Measurements from ENCODE around the gene C6orf120. TPM values are rescaled to one million over a fixed set of nuclear protein-coding genes. Genes with fewer than 3 reads are reported as not detected.

Gene C6orf120
- total RNA-seq, result 10 to 100 TPM; 16.5 to 23.6 (median 20.0) TPM
- 10 to 100 TPM in 2 of 3 donors, 1 to 10 TPM in 1; 9.2 to 42.1 (median 18.7) TPM for polyA plus RNA-seq
- long read RNA-seq, donor 1, transcript C6orf120-201 (1 exons, 2,667 nt), result major isoform, 41 of 41 reads
- long read RNA-seq, donor 1, partial matches to known transcripts, result 0 of 41 reads
- long read RNA-seq, donor 1, other reads (novel, unspliced or antisense), result 0 of 41 reads
- long read RNA-seq, donor 2, transcript C6orf120-201 (1 exons, 2,667 nt), result major isoform, 87 of 92 reads
- long read RNA-seq, donor 2, partial matches to known transcripts, result 0 of 92 reads
- long read RNA-seq, donor 2, other reads (novel, unspliced or antisense), result 5 of 92 reads

DNA sequence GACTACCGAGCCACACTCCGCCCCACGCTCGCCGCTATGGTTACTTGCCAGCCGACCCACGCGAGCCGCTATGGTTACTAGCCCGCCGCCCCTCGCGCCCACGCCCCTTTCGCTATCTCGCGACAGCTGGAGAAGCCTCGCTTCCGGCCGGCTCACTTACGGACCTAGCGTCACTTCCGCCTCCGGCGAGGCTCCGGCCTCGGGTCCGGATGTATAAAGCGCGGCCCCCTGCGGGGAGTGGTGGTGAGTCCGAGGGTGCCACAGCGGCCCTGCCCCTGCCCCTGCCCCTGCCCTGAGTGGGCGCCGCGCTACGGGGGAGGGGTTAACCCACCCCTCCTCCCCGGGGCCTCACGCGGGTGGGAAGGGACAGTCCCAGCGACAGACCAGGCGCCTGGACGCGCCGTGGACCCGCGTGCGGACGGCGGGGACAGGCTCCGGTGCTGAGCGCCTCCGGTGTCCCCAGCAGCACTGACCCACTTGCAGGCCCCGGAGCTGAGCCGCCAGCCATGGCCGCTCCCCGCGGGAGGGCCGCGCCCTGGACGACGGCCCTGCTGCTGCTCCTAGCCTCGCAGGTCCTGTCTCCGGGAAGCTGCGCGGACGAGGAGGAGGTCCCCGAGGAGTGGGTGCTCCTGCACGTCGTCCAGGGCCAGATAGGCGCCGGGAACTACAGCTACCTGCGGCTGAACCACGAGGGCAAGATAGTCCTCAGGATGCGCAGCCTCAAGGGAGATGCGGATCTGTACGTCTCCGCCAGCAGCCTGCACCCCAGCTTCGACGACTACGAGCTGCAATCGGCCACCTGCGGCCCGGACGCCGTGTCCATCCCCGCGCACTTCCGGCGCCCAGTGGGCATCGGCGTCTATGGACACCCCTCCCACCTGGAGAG, at the start of gene C6orf120, which contains the start of gene WDR27:
Gene C6orf120 (plus strand): TSS at position 173 of the 886 bp plus-strand sequence. CDS start 334 bp downstream, at position 507.
Gene WDR27 (minus strand): TSS at position 76 of the 886 bp plus-strand sequence. CDS start 13,024 bp downstream, outside the sequence.
- Histone ChIP-seq H3K27me3 (ENCODE audit: insufficient read depth in 3 of 3, low read length in 2 of 3) (no peaks in the 10 kb centered on the region), H3K36me3 (ENCODE audit: insufficient read depth in 1 of 2, low read depth in 1 of 2) (peaks cover 3 to 29% of the 10 kb centered on the region in 2 donors), H3K4me3 (peak within 1 kb of the TSS; percentile 90), H3K27ac (peak within 1 kb of the TSS; percentile 99), H3K4me1 (peaks cover 37% of the 10 kb centered on the region), H3K9me3 (no peaks in the 10 kb centered on the region)
- DNase-seq (peak; percentile 98 to 99), ATAC-seq (peak; percentile 96 to 97 (median 96))
- WGBS, 3 donors, result 0 to 1% (median 0%) methylated on average over 57 to 92 of the region's 92 CpGs
- TF ChIP-seq, protein P1, sequence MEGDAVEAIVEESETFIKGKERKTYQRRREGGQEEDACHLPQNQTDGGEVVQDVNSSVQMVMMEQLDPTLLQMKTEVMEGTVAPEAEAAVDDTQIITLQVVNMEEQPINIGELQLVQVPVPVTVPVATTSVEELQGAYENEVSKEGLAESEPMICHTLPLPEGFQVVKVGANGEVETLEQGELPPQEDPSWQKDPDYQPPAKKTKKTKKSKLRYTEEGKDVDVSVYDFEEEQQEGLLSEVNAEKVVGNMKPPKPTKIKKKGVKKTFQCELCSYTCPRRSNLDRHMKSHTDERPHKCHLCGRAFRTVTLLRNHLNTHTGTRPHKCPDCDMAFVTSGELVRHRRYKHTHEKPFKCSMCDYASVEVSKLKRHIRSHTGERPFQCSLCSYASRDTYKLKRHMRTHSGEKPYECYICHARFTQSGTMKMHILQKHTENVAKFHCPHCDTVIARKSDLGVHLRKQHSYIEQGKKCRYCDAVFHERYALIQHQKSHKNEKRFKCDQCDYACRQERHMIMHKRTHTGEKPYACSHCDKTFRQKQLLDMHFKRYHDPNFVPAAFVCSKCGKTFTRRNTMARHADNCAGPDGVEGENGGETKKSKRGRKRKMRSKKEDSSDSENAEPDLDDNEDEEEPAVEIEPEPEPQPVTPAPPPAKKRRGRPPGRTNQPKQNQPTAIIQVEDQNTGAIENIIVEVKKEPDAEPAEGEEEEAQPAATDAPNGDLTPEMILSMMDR (IDR thresholded peaks at IDR 0.05), result no peak
- intact Hi-C loops (cut with DNase I), result loop anchor here (2.0 to 5.0 kb wide), 2 partner anchors 21 to 50 kb away; partner anchors contain the start of genes DYNLT2 (in 1 of the 2) and ERMARD (in 1 of the 2)

GRCh38 chr6:169652896-169653295, 49.0 kb upstream of the C6orf120 start:
- H3K9me3 ChIP-seq, result no peaks in the 10 kb centered on the region
- TF ChIP-seq, protein P1 (IDR thresholded peaks at IDR 0.05), result no peak
- H3K27me3 ChIP-seq (ENCODE audit: insufficient read depth in 3 of 3, low read length in 2 of 3), result no peaks in the 10 kb centered on the region
- no peak overlapping the region for H3K4me3 ChIP-seq
- H3K36me3 ChIP-seq (ENCODE audit: insufficient read depth in 1 of 2, low read depth in 1 of 2), result peaks cover 0 to 21% of the 10 kb centered on the region in 2 donors
- H3K4me1 ChIP-seq, result no peaks in the 10 kb centered on the region
- H3K27ac ChIP-seq, result no peak overlapping the region
- WGBS, 3 donors, result 95 to 97% (median 97%) methylated on average over 11 of the region's 11 CpGs
- DNase-seq (no peak), ATAC-seq (no peak)
- intact Hi-C loops (cut with DNase I), result loop anchor here in 1 of 2 donors (10.0 kb wide), 2 partner anchors 228 to 698 kb away; no protein-coding TSS in a partner anchor

GRCh38 chr6:169653691-169654090, 48.2 kb upstream of the C6orf120 start:
- WGBS, 3 donors, result 68 to 75% (median 70%) methylated on average over 6 of the region's 6 CpGs
- no peaks in the 10 kb centered on the region for H3K9me3 ChIP-seq
- H3K36me3 ChIP-seq (ENCODE audit: insufficient read depth in 1 of 2, low read depth in 1 of 2), result peaks cover 0 to 26% of the 10 kb centered on the region in 2 donors
- no peaks in the 10 kb centered on the region for H3K4me1 ChIP-seq
- DNase-seq, result no peak
- TF ChIP-seq, protein P1 (IDR thresholded peaks at IDR 0.05), result no peak
- H3K27ac ChIP-seq, result peak overlapping the region; percentile 71
- no peaks in the 10 kb centered on the region for H3K27me3 ChIP-seq (ENCODE audit: insufficient read depth in 3 of 3, low read length in 2 of 3)
- peak in 1 of 4 donors; percentile 33 for ATAC-seq
- H3K4me3 ChIP-seq, result peak overlapping the region; percentile 61
- intact Hi-C loops (cut with DNase I), result loop anchor here in 1 of 2 donors (10.0 kb wide), 2 partner anchors 229 to 699 kb away; no protein-coding TSS in a partner anchor

- H3K4me1 ChIP-seq, result no peaks in the 10 kb centered on the region
- intact Hi-C loops (cut with DNase I), result loop anchor here in 1 of 2 donors (10.0 kb wide), 2 partner anchors 230 to 700 kb away; no protein-coding TSS in a partner anchor
- peak overlapping the region; percentile 61 for H3K4me3 ChIP-seq
- H3K36me3 ChIP-seq (ENCODE audit: insufficient read depth in 1 of 2, low read depth in 1 of 2), result peaks cover 0 to 31% of the 10 kb centered on the region in 2 donors
- TF ChIP-seq, protein P1 (IDR thresholded peaks at IDR 0.05), result no peak
- WGBS, 3 donors, result 48 to 56% (median 50%) methylated on average over 44 to 46 of the region's 46 CpGs
- no peaks in the 10 kb centered on the region for H3K9me3 ChIP-seq
- no peaks in the 10 kb centered on the region for H3K27me3 ChIP-seq (ENCODE audit: insufficient read depth in 3 of 3, low read length in 2 of 3)
- DNase-seq (peak; percentile 69 to 87), ATAC-seq (peak; percentile 91 to 99 (median 95))
- peak overlapping the region; percentile 71 for H3K27ac ChIP-seq
These were observed 47.1 kb upstream of the C6orf120 start for GRCh38 chr6:169654598-169655391.

Measured in psoas muscle (tissue), 8 donors.